CD14-positive monocyte (primary cell): Measurements from ENCODE around the gene ABCA2. TPM values are rescaled to one million over a fixed set of nuclear protein-coding genes. Genes with fewer than 3 reads are reported as not detected.

Experiments used
- DNase-seq, 3 donors: peaks; one replicate each; pipeline ENCODE4 v3.0.0-alpha.2; 2011 to 2022
- H2AFZ ChIP-seq: 2 replicates; pipeline ENCODE4 v1.6.0; 2012; ENCODE audit warnings: mild to moderate bottlenecking, low read depth, low read length, inconsistent platforms; ENCODE audit not compliant: insufficient read depth, poor library complexity, severe bottlenecking
- H3K27ac ChIP-seq, 2 donors: 1 replicate in 1 of 2; 2 replicates in 1 of 2; pipeline ENCODE4 v1.5.1; 2012 to 2013; ENCODE audit warnings: low read length in 2 of 2, control low read depth in 1 of 2, inconsistent platforms in 1 of 2, low read depth in 1 of 2, mild to moderate bottlenecking in 1 of 2
- H3K27me3 ChIP-seq, 2 donors: one replicate each; pipeline versions ENCODE4 v1.6.0 to v1.6.1; 2011 to 2013; ENCODE audit warnings: low read length in 2 of 2; ENCODE audit not compliant: control insufficient read depth in 2 of 2, insufficient read depth in 2 of 2
- H3K36me3 ChIP-seq, 2 donors: replicated peaks in 1 of 2; 1 replicate in 1 of 2; 2 replicates in 1 of 2; pipeline versions ENCODE4 v1.5.1 to v1.6.1; 2012 to 2013; ENCODE audit warnings: low read length in 2 of 2, control low read depth in 1 of 2, inconsistent platforms in 1 of 2, mild to moderate bottlenecking in 1 of 2; ENCODE audit not compliant: insufficient read depth in 2 of 2, control insufficient read depth in 1 of 2
- H3K4me1 ChIP-seq, 2 donors: 1 replicate in 1 of 2; 2 replicates in 1 of 2; pipeline versions ENCODE4 v1.5.1 to v1.6.1; 2012 to 2013; ENCODE audit warnings: low read length in 2 of 2, control low read depth in 1 of 2, inconsistent platforms in 1 of 2, mild to moderate bottlenecking in 1 of 2, moderate library complexity in 1 of 2; ENCODE audit not compliant: insufficient read depth in 2 of 2, control insufficient read depth in 1 of 2
- H3K4me2 ChIP-seq: replicated peaks from 2 replicates; pipeline ENCODE3; 2012; ENCODE audit warnings: low read length, moderate library complexity, mild to moderate bottlenecking; ENCODE audit not compliant: poor library complexity, severe bottlenecking; ENCODE audit errors: extremely low read depth
- H3K4me3 ChIP-seq, 3 experiments: fragments of 200-600 bp in 1 of 3; sonication (generic) in 1 of 3; replicated peaks in 1 of 3; 1 replicate in 2 of 3; 2 replicates in 1 of 3; pipeline ENCODE4 v1.5.1; 2011 to 2013; ENCODE audit warnings: low read length in 3 of 3, mild to moderate bottlenecking in 3 of 3, control low read depth in 2 of 3, low read depth in 2 of 3, inconsistent platforms in 1 of 3, moderate library complexity in 1 of 3
- H3K79me2 ChIP-seq: 2 replicates; pipeline ENCODE4 v1.6.0; 2012; ENCODE audit warnings: mild to moderate bottlenecking, control low read depth, inconsistent platforms, low read length, moderate library complexity; ENCODE audit not compliant: insufficient read depth
- H3K9ac ChIP-seq: 2 replicates; pipeline ENCODE4 v1.6.0; 2017; ENCODE audit warnings: low read length, mild to moderate bottlenecking; ENCODE audit not compliant: insufficient read depth, poor library complexity, severe bottlenecking
- H3K9me3 ChIP-seq, 2 donors: replicated peaks in 1 of 2; 1 replicate in 1 of 2; 2 replicates in 1 of 2; pipeline versions ENCODE4 v1.5.1 to v1.6.1; 2012 to 2013; ENCODE audit warnings: low read length in 2 of 2, control low read depth in 1 of 2; ENCODE audit not compliant: control insufficient read depth in 1 of 2, insufficient read depth in 1 of 2
- H4K20me1 ChIP-seq: 2 replicates; pipeline ENCODE4 v1.6.0; 2012; ENCODE audit warnings: mild to moderate bottlenecking, low read length, control low read depth, moderate library complexity; ENCODE audit not compliant: insufficient read depth
- H3K27ac Mint-ChIP-seq, 7 donors: one replicate each; pipeline ENCODE4 v1.8.0; 2020; ENCODE audit warnings: mild to moderate bottlenecking in 7 of 7, mixed read lengths in 7 of 7, moderate library complexity in 6 of 7, inconsistent platforms in 2 of 7
- H3K27me3 Mint-ChIP-seq, 3 donors: one replicate each; pipeline ENCODE4 v1.8.0; 2021 to 2022; ENCODE audit warnings: low read depth in 3 of 3, mild to moderate bottlenecking in 3 of 3, mixed read lengths in 3 of 3, moderate library complexity in 3 of 3, inconsistent platforms in 1 of 3
- H3K36me3 Mint-ChIP-seq, 2 donors: one replicate each; pipeline ENCODE4 v1.8.0; 2020; ENCODE audit warnings: mixed read lengths in 2 of 2, inconsistent platforms in 1 of 2, mild to moderate bottlenecking in 1 of 2
- H3K4me1 Mint-ChIP-seq: one replicate; pipeline ENCODE4 v1.8.0; 2020; ENCODE audit warnings: mild to moderate bottlenecking, mixed read lengths
- H3K4me3 Mint-ChIP-seq, 2 donors: one replicate each; pipeline ENCODE4 v1.8.0; 2020; ENCODE audit warnings: mild to moderate bottlenecking in 2 of 2, mixed read lengths in 2 of 2, moderate library complexity in 1 of 2
- H3K9me3 Mint-ChIP-seq, 7 donors: one replicate each; pipeline ENCODE4 v1.8.0; 2020 to 2022; ENCODE audit warnings: mixed read lengths in 7 of 7, mild to moderate bottlenecking in 6 of 7, moderate library complexity in 6 of 7, inconsistent platforms in 2 of 7
- WGBS: methylation state at CpG from one replicate; pipeline ENCODE4 v1.1.5; 2013; ENCODE audit warnings: missing lambda C conversion rate; ENCODE audit not compliant: insufficient coverage; 5-methylcytosine and 5-hydroxymethylcytosine counted together
- intact Hi-C, 2 donors: fragments of 100-400 bp; cut with micrococcal nuclease; formaldehyde crosslinking; loops; one replicate each; pipeline versions ENCODE4 v1.15.0 to v1.15.1; 2023
- polyA plus RNA-seq, 3 donors: library from polyadenylated mRNA; depleted of rRNA in 1 of 3; unstranded in 2 of 3; stranded (reverse) in 1 of 3; fragments of 300-500 nt in 2 of 3; fragments of >200 nt in 1 of 3; fragmentation: Illumina TruSeq in 2 of 3; gene quantifications; 1 replicate in 2 of 3; 2 replicates in 1 of 3; pipeline ENCODE4 v1.2.3, GENCODE V29; 2012 to 2021
- TF ChIP-seq, protein P1 (sequence below): fragments of 200-600 bp; IDR thresholded peaks from one replicate; pipeline ENCODE4 v1.8.0; 2022; ENCODE audit warnings: antibody characterized with exemption, mild to moderate bottlenecking

ABCA2 gene
- polyA plus RNA-seq, 3 donors: 0.18 to 30.7 (median 0.40) TPM

- no peak overlapping the region for H3K4me3 ChIP-seq
- H2AFZ ChIP-seq: no peak overlapping the region
- no peak overlapping the region for H3K27ac Mint-ChIP-seq
- H3K9ac ChIP-seq: no peak overlapping the region
- H3K9me3 Mint-ChIP-seq: peaks cover 0 to 6% (median 0%) of the 10 kb centered on the region in 7 donors
- no peak for DNase-seq
- intact Hi-C loops: no loop called here
- H3K4me1 Mint-ChIP-seq: no peaks in the 10 kb centered on the region
- WGBS: 96% methylated on average over 44 of the region's 67 CpGs
- no peaks in the 10 kb centered on the region for H4K20me1 ChIP-seq
- H3K4me2 ChIP-seq: no peak overlapping the region
- H3K36me3 ChIP-seq: peaks cover 0 to 3% of the 10 kb centered on the region in 2 donors
- TF ChIP-seq, protein P1, sequence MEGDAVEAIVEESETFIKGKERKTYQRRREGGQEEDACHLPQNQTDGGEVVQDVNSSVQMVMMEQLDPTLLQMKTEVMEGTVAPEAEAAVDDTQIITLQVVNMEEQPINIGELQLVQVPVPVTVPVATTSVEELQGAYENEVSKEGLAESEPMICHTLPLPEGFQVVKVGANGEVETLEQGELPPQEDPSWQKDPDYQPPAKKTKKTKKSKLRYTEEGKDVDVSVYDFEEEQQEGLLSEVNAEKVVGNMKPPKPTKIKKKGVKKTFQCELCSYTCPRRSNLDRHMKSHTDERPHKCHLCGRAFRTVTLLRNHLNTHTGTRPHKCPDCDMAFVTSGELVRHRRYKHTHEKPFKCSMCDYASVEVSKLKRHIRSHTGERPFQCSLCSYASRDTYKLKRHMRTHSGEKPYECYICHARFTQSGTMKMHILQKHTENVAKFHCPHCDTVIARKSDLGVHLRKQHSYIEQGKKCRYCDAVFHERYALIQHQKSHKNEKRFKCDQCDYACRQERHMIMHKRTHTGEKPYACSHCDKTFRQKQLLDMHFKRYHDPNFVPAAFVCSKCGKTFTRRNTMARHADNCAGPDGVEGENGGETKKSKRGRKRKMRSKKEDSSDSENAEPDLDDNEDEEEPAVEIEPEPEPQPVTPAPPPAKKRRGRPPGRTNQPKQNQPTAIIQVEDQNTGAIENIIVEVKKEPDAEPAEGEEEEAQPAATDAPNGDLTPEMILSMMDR: no peak
- H3K79me2 ChIP-seq: no peaks in the 10 kb centered on the region
- no peak overlapping the region for H3K4me3 Mint-ChIP-seq
- no peaks in the 10 kb centered on the region for H3K9me3 ChIP-seq
- peaks cover 0 to 3% (median 0%) of the 10 kb centered on the region in 3 donors for H3K27me3 Mint-ChIP-seq
- H3K36me3 Mint-ChIP-seq: peaks cover 9 to 33% of the 10 kb centered on the region in 2 donors
- H3K4me1 ChIP-seq: no peaks in the 10 kb centered on the region
- no peak overlapping the region for H3K27ac ChIP-seq
- no peaks in the 10 kb centered on the region for H3K27me3 ChIP-seq
These were observed 15.1 kb downstream of the ABCA2 start for GRCh38 chr9:137012694-137013570.

DNA sequence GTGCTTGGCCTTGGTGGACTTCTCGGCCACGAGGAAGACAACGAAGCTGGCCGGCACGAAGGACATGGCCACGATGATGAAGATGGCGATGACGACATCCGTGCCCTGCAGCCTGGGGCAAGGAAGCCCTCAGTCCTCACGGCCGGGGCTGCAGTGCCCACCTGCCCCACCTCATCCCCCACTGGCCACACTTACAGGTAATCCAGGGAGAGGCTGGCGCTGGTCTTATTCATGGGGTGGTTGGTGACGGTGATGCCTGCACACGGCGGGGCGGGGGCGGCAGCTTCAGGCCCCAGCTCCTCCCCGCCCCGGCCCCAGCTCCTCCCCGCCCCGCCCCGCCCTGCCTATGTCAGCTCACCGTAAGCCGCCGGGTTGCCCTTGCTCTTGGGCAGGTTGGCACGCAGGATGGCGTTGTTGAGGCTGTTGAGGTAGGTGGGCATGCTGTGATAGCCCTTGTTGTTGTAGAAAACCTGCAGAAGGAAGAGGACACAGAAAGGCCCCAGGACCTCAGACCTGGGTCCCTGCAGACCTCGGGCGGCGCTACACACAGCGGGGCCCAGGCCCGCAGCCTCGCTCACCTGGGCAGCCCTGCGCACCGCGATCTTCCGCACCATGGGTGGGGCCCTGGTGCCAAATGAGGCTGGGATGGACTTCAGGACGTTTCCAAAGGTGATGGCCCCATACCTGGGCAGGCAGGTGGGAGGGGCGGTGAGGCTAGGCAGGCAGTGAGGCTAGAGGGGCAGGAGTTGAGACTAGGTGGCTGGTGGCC, 15.9 kb downstream of the ABCA2 start:
- DNase-seq: no peak
- H3K9me3 ChIP-seq: no peaks in the 10 kb centered on the region
- H3K36me3 Mint-ChIP-seq: peaks cover 9 to 31% of the 10 kb centered on the region in 2 donors
- 95% methylated on average over 24 of the region's 39 CpGs for WGBS
- peaks cover 0 to 3% (median 0%) of the 10 kb centered on the region in 3 donors for H3K27me3 Mint-ChIP-seq
- no peak overlapping the region for H3K4me3 Mint-ChIP-seq
- TF ChIP-seq, protein P1: no peak
- no peak overlapping the region for H3K4me2 ChIP-seq
- H3K4me1 Mint-ChIP-seq: no peaks in the 10 kb centered on the region
- H3K9me3 Mint-ChIP-seq: peaks cover 0 to 6% (median 0%) of the 10 kb centered on the region in 7 donors
- H3K9ac ChIP-seq: no peak overlapping the region
- no peak overlapping the region for H3K27ac ChIP-seq
- H3K27ac Mint-ChIP-seq: no peak overlapping the region
- H2AFZ ChIP-seq: no peak overlapping the region
- H3K27me3 ChIP-seq: no peaks in the 10 kb centered on the region
- H3K79me2 ChIP-seq: no peaks in the 10 kb centered on the region
- intact Hi-C loops: no loop called here
- H3K4me1 ChIP-seq: no peaks in the 10 kb centered on the region
- H3K4me3 ChIP-seq: no peak overlapping the region
- no peaks in the 10 kb centered on the region for H4K20me1 ChIP-seq
- peaks cover 0 to 3% of the 10 kb centered on the region in 2 donors for H3K36me3 ChIP-seq
